GM18507 (cell line): Measurements from ENCODE around the gene SIRT7.
"Not testable (repeated sequence)": the region's sequence is repeated elsewhere in the genome, so short reads cannot be mapped to it uniquely, and the experiment has no call there.

Source experiments
- DNase-seq: peaks from one replicate; pipeline ENCODE4 v3.0.0; 2011; ENCODE audit warnings: low read depth; ENCODE audit not compliant: insufficient read length; ENCODE audit errors: extremely low spot score
- FAIRE-seq: peaks from 2 replicates; lab custom pipeline; 2011; peaks lifted over from hg19 to GRCh38; lab: Jason Lieb, UNC

Gene SIRT7

GRCh38 chr17:81923302-81924260 is 5.6 kb upstream of the SIRT7 start:
- FAIRE-seq (no peak), DNase-seq (no peak)

GRCh38 chr17:81922566-81923301 is 4.8 kb upstream of the SIRT7 start:
- DNase-seq (no peak), FAIRE-seq (no peak)

- DNase-seq (no peak), FAIRE-seq (no peak)
Measured at GRCh38 chr17:81921996-81922565, 4.1 kb upstream of the SIRT7 start.

- DNase-seq = no peak
- FAIRE-seq = no peak
Measured at GRCh38 chr17:81921537-81921862, 3.5 kb upstream of the SIRT7 start.

- DNase-seq = no peak
- FAIRE-seq = no peak
Measured at GRCh38 chr17:81920612-81921536, 2.9 kb upstream of the SIRT7 start.

- FAIRE-seq = no peak
- DNase-seq = no peak
Measured at GRCh38 chr17:81918832-81919545, 1.0 kb upstream of the SIRT7 start.

- not testable (repeated sequence) for DNase-seq, FAIRE-seq
Measured at GRCh38 chr17:81918333-81918669, 325 bp upstream of the SIRT7 start.

- FAIRE-seq (no peak), DNase-seq (no peak)
Measured at GRCh38 chr17:81916234-81917001, 1.6 kb downstream of the SIRT7 start.

- DNase-seq = no peak
- FAIRE-seq = no peak
Measured at GRCh38 chr17:81915331-81915730, 2.6 kb downstream of the SIRT7 start.

- no peak for FAIRE-seq
- no peak for DNase-seq
Measured at GRCh38 chr17:81914103-81914850, 3.7 kb downstream of the SIRT7 start.

- FAIRE-seq (no peak), DNase-seq (no peak)
Measured at GRCh38 chr17:81913394-81914102, 4.4 kb downstream of the SIRT7 start.

- FAIRE-seq (no peak), DNase-seq (no peak)
Measured at GRCh38 chr17:81912441-81913309, 5.3 kb downstream of the SIRT7 start.

- DNase-seq = no peak
- no peak for FAIRE-seq
Measured at GRCh38 chr17:81911969-81912368, 6.0 kb downstream of the SIRT7 start.

GRCh38 chr17:81911277-81911961 is 6.6 kb downstream of the SIRT7 start, which contains the start of gene PCYT2:
TSS of gene PCYT2 (minus strand) at chr17:81911399. CDS start at chr17:81911355, 44 bp downstream.
- FAIRE-seq (peak; percentile 74), DNase-seq (peak; percentile 99)

GRCh38 chr17:81910840-81911276 is 7.1 kb downstream of the SIRT7 start:
- DNase-seq (no peak), FAIRE-seq (no peak)
